Ovary (tissue), 9 donors: Measurements from ENCODE around the gene EGF. TPM values are rescaled to one million over a fixed set of nuclear protein-coding genes. Genes with fewer than 3 reads are reported as not detected.

Experiments
- DNase-seq, 5 donors: peaks; one replicate each; pipeline ENCODE4 v3.0.0-alpha.2; 2019 to 2020
- H3K27ac ChIP-seq, 2 donors: fragments of 200-600 bp; one replicate each; pipeline versions ENCODE4 v1.5.1 to v1.8.0; 2019 to 2022
- H3K27me3 ChIP-seq: fragments of 200-600 bp; one replicate; pipeline ENCODE4 v1.8.0; 2022
- H3K36me3 ChIP-seq: fragments of 200-600 bp; sonication (generic); one replicate; pipeline ENCODE4 v1.5.1; 2019
- H3K4me1 ChIP-seq: one replicate; pipeline ENCODE4 v1.8.1; 2013; ENCODE audit warnings: mild to moderate bottlenecking, moderate library complexity; ENCODE audit not compliant: insufficient read depth
- H3K4me3 ChIP-seq: fragments of 200-600 bp; sonication (generic); one replicate; pipeline ENCODE4 v1.5.1; 2017
- H3K9me3 ChIP-seq, 2 donors: fragments of 200-600 bp in 1 of 2; sonication (generic) in 1 of 2; one replicate each; pipeline versions ENCODE4 v1.5.1 to v1.8.1; 2013 to 2019; ENCODE audit warnings: mild to moderate bottlenecking in 1 of 2, moderate library complexity in 1 of 2
- EP300 ChIP-seq: sonication (generic); formaldehyde crosslinking; IDR thresholded peaks from one replicate; pipeline ENCODE4 v1.6.1; 2017; ENCODE audit warnings: antibody characterized with exemption
- POLR2A ChIP-seq: fragments of 450-650 bp; IDR thresholded peaks from one replicate; pipeline ENCODE4 v1.6.1; 2017; ENCODE audit warnings: antibody characterized with exemption, mild to moderate bottlenecking, moderate library complexity
- WGBS, 3 donors: extraction: QIAGEN DNeasy Blood & Tissue Kit in 1 of 3; methylation state at CpG; one replicate each; pipeline versions ENCODE4 v1.1.5 to v1.1.7; 2013 to 2017; 5-methylcytosine and 5-hydroxymethylcytosine counted together
- intact Hi-C, 4 donors: fragments of 100-400 bp; cut with DNase I; formaldehyde crosslinking; loops; one replicate each; pipeline versions ENCODE4 v1.11.0 to v1.15.1; 2022 to 2023
- polyA plus RNA-seq, 2 donors: library from polyadenylated mRNA; stranded (reverse); fragments of 200-250 nt in 1 of 2; fragments of 350-450 nt in 1 of 2; fragmentation: Illumina TruSeq in 1 of 2; extraction: RNeasy Lipid Tissue Mini Kit (QIAGEN cat#74804) in 1 of 2; gene quantifications; one replicate each; pipeline ENCODE4 v1.2.3, GENCODE V29; 2013 to 2014
- small RNA-seq: library from RNA; depleted of rRNA; stranded (forward); fragments of <200 nt; gene quantifications from one replicate; pipeline ENCODE3, GENCODE V24; 2016
- total RNA-seq, 7 donors: library from RNA; depleted of rRNA in 2 of 7; stranded (reverse); fragments of >200 nt in 2 of 7; fragmentation: NEBNext Ultra II Directional in 3 of 7; extraction: Animal tissue kit (Norgen Biotek cat#: 25700) in 3 of 7; gene quantifications; one replicate each; pipeline versions ENCODE4 v1.1.0 to v1.2.4, GENCODE V29; 2016 to 2023
- TF ChIP-seq, protein P1 (sequence below), 3 donors: fragments of 450-650 bp in 2 of 3; fragments of 200-600 bp in 1 of 3; IDR thresholded peaks; one replicate each; pipeline versions ENCODE4 v1.5.1 to v1.8.0; 2016 to 2022; ENCODE audit warnings: antibody characterized with exemption in 3 of 3, mild to moderate bottlenecking in 1 of 3
- donor health status: DM: no; HTN: no; CAD: no; lungs with moderate emphysema.
- donor health status: DM: no; HTN: no; CAD: no.
- donor health status: Bipolar disorder and iron deficiency.
- donor health status: DM: yes; HTN: yes; CAD: no.
- donor health status: DM: no; HTN: no; CAD: no.
- donor health status: DM: yes; HTN: yes; CAD: no.

The EGF gene
- total and polyA plus RNA-seq, 9 donors: 0.12 to 0.87 (median 0.30) TPM; not detected in 4

GRCh38 chr4:110055158-110055768 is 142.6 kb downstream of the EGF start:
- Histone ChIP-seq H3K27me3 (no peaks in the 10 kb centered on the region), H3K36me3 (no peaks in the 10 kb centered on the region), H3K9me3 (no peaks in the 10 kb centered on the region), H3K4me1 (no peaks in the 10 kb centered on the region), H3K4me3 (no peak overlapping the region), H3K27ac (no peak overlapping the region)
- intact Hi-C loops: loop anchor here in 1 of 4 donors (10.0 kb wide), 1 partner anchor 160 kb away; no protein-coding TSS in a partner anchor
- TF ChIP-seq, protein P1, sequence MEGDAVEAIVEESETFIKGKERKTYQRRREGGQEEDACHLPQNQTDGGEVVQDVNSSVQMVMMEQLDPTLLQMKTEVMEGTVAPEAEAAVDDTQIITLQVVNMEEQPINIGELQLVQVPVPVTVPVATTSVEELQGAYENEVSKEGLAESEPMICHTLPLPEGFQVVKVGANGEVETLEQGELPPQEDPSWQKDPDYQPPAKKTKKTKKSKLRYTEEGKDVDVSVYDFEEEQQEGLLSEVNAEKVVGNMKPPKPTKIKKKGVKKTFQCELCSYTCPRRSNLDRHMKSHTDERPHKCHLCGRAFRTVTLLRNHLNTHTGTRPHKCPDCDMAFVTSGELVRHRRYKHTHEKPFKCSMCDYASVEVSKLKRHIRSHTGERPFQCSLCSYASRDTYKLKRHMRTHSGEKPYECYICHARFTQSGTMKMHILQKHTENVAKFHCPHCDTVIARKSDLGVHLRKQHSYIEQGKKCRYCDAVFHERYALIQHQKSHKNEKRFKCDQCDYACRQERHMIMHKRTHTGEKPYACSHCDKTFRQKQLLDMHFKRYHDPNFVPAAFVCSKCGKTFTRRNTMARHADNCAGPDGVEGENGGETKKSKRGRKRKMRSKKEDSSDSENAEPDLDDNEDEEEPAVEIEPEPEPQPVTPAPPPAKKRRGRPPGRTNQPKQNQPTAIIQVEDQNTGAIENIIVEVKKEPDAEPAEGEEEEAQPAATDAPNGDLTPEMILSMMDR (IDR thresholded peaks at IDR 0.05): no peak
- TF ChIP-seq EP300: no peak
- no peak for TF ChIP-seq POLR2A
- 84 to 91% (median 88%) methylated on average over 3 of the region's 3 CpGs for WGBS, 3 donors
- no peak for DNase-seq

GRCh38 chr4:110058677-110059076 is 146.0 kb downstream of the EGF start:
- no peak for DNase-seq
- Histone ChIP-seq H3K4me1 (no peaks in the 10 kb centered on the region), H3K9me3 (no peaks in the 10 kb centered on the region), H3K27me3 (no peaks in the 10 kb centered on the region), H3K4me3 (no peak overlapping the region), H3K27ac (no peak overlapping the region), H3K36me3 (no peaks in the 10 kb centered on the region)
- intact Hi-C loops: loop anchor here in 1 of 4 donors (10.0 kb wide), 1 partner anchor 156 kb away; no protein-coding TSS in a partner anchor
- 67 to 98% (median 97%) methylated on average over 1 of the region's 1 CpG for WGBS, 3 donors
- TF ChIP-seq POLR2A (no peak), EP300 (no peak)
- TF ChIP-seq, protein P1 (IDR thresholded peaks at IDR 0.05): no peak

GRCh38 chr4:110059556-110060191 is 147.0 kb downstream of the EGF start:
- no peaks in the 10 kb centered on the region for H3K27me3 ChIP-seq
- WGBS, 3 donors: 87 to 89% (median 88%) methylated on average over 3 of the region's 3 CpGs
- H3K9me3 ChIP-seq: no peaks in the 10 kb centered on the region
- no peaks in the 10 kb centered on the region for H3K36me3 ChIP-seq
- no peak overlapping the region for H3K4me3 ChIP-seq
- H3K4me1 ChIP-seq: no peaks in the 10 kb centered on the region
- no peak for DNase-seq
- H3K27ac ChIP-seq: no peak overlapping the region
- TF ChIP-seq POLR2A: no peak
- TF ChIP-seq, protein P1 (IDR thresholded peaks at IDR 0.05): no peak
- TF ChIP-seq EP300: no peak
- intact Hi-C loops: loop anchor here in 1 of 4 donors (10.0 kb wide), 1 partner anchor 155 kb away; no protein-coding TSS in a partner anchor

GRCh38 chr4:110061076-110061475 is 148.4 kb downstream of the EGF start:
- no peaks in the 10 kb centered on the region for H3K4me1 ChIP-seq
- no peak overlapping the region for H3K4me3 ChIP-seq
- DNase-seq: no peak
- H3K27me3 ChIP-seq: no peaks in the 10 kb centered on the region
- no peaks in the 10 kb centered on the region for H3K36me3 ChIP-seq
- intact Hi-C loops: no loop called here
- no peak overlapping the region for H3K27ac ChIP-seq
- TF ChIP-seq, protein P1 (IDR thresholded peaks at IDR 0.05): no peak
- TF ChIP-seq EP300 (no peak), POLR2A (no peak)
- 50 to 58% (median 50%) methylated on average over 2 of the region's 2 CpGs for whole genome bisulfite sequencing, 3 donors
- no peaks in the 10 kb centered on the region for H3K9me3 ChIP-seq

Small RNAs within 50 kb of the gene (small RNA-seq; reads per million reads assigned to genes)
- gene RNU6-35P: not detected

Other genes starting within 250 kb of the EGF start
- 10 to 100 TPM; 11.2 to 19.3 (median 13.1) TPM for gene CASP6, start 209.4 kb upstream of the EGF start, total RNA-seq
- gene CASP6, start 209.4 kb upstream of the EGF start, polyA plus RNA-seq: 10 to 100 TPM; 18.7 to 29.0 TPM
- 10 to 100 TPM; 31.2 to 84.3 (median 35.9) TPM for gene PLA2G12A, start 182.8 kb upstream of the EGF start, total RNA-seq
- gene PLA2G12A, start 182.8 kb upstream of the EGF start, polyA plus RNA-seq: 10 to 100 TPM; 11.0 to 31.7 TPM
- 100 to 1,000 TPM in 1 of 7 donors, 10 to 100 TPM in 6; 13.1 to 108 (median 34.6) TPM for gene CFI, start 110.9 kb upstream of the EGF start, total RNA-seq
- 100 to 1,000 TPM in 1 of 2 donors, 10 to 100 TPM in 1; 38.2 to 112 TPM for gene CFI, start 110.9 kb upstream of the EGF start, polyA plus RNA-seq
- 10 to 100 TPM in 6 of 7 donors, 1 to 10 TPM in 1; 4.3 to 22.5 (median 15.7) TPM for gene GAR1, start 97.1 kb upstream of the EGF start, total RNA-seq
- gene GAR1, start 97.1 kb upstream of the EGF start, polyA plus RNA-seq: 10 to 100 TPM; 14.8 to 27.9 TPM
- gene RRH, start 84.9 kb upstream of the EGF start, total RNA-seq: under 1 TPM in 4 of 7 donors, not detected in 3; 0.23 to 0.57 (median 0.32) TPM
- gene RRH, start 84.9 kb upstream of the EGF start, polyA plus RNA-seq: under 1 TPM; 0.06 to 0.20 TPM
- under 1 TPM in 6 of 7 donors, not detected in 1; 0.05 to 0.35 (median 0.18) TPM for gene LRIT3, start 64.8 kb upstream of the EGF start, total RNA-seq
- under 1 TPM; 0.02 to 0.10 TPM for gene LRIT3, start 64.8 kb upstream of the EGF start, polyA plus RNA-seq